Urothelium cell line (cell line): Measurements from ENCODE around the gene OPHN1.
"Not testable (repeated sequence)": the region's sequence is repeated elsewhere in the genome, so short reads cannot be mapped to it uniquely, and the experiment has no call there.

Source experiments
- DNase-seq: peaks from one replicate; pipeline ENCODE4 v3.0.0; 2011; ENCODE audit warnings: low spot score, mixed read lengths
- FAIRE-seq: peaks from 2 replicates; lab custom pipeline; 2011; peaks lifted over from hg19 to GRCh38; lab: Jason Lieb, UNC

Gene OPHN1

GRCh38 chrX:68422478-68422877 is 10.8 kb downstream of the OPHN1 start:
- FAIRE-seq (no peak), DNase-seq (no peak)

GRCh38 chrX:68421636-68422035 is 11.7 kb downstream of the OPHN1 start:
- no peak for FAIRE-seq
- DNase-seq, result no peak

GRCh38 chrX:68420559-68420958 is 12.7 kb downstream of the OPHN1 start:
- FAIRE-seq, result no peak

GRCh38 chrX:68419975-68420374 is 13.3 kb downstream of the OPHN1 start:
- DNase-seq (no peak), FAIRE-seq (no peak)

More at GRCh38 chrX:68420559-68420958, 12.7 kb downstream of the OPHN1 start:
- no peak for DNase-seq

- no peak for FAIRE-seq
- no peak for DNase-seq
Measured at GRCh38 chrX:68417651-68418050, 15.6 kb downstream of the OPHN1 start.

GRCh38 chrX:68416592-68416991 is 16.7 kb downstream of the OPHN1 start:
- no peak for FAIRE-seq
- no peak for DNase-seq

- no peak for DNase-seq
- no peak for FAIRE-seq
Measured at GRCh38 chrX:68415316-68415715, 18.0 kb downstream of the OPHN1 start.

- FAIRE-seq (no peak), DNase-seq (no peak)
Measured at GRCh38 chrX:68413254-68413653, 20.0 kb downstream of the OPHN1 start.

- FAIRE-seq (no peak), DNase-seq (no peak)
Measured at GRCh38 chrX:68411729-68412128, 21.6 kb downstream of the OPHN1 start.

- FAIRE-seq (no peak), DNase-seq (no peak)
Measured at GRCh38 chrX:68409194-68409593, 24.1 kb downstream of the OPHN1 start.

- DNase-seq, result no peak
- no peak for FAIRE-seq
Measured at GRCh38 chrX:68403522-68403921, 29.8 kb downstream of the OPHN1 start.

- FAIRE-seq (no peak), DNase-seq (no peak)
Measured at GRCh38 chrX:68403038-68403437, 30.3 kb downstream of the OPHN1 start.

- no peak for FAIRE-seq
- no peak for DNase-seq
Measured at GRCh38 chrX:68402094-68402493, 31.2 kb downstream of the OPHN1 start.

- DNase-seq, result no peak
- no peak for FAIRE-seq
Measured at GRCh38 chrX:68398291-68398690, 35.0 kb downstream of the OPHN1 start.

GRCh38 chrX:68396953-68397352 is 36.3 kb downstream of the OPHN1 start:
- FAIRE-seq (no peak), DNase-seq (no peak)

GRCh38 chrX:68389419-68389960 is 43.8 kb downstream of the OPHN1 start:
- not testable (repeated sequence) for FAIRE-seq, DNase-seq

- DNase-seq (no peak), FAIRE-seq (no peak)
Measured at GRCh38 chrX:68387776-68388175, 45.5 kb downstream of the OPHN1 start.

GRCh38 chrX:68383540-68383939 is 49.8 kb downstream of the OPHN1 start:
- FAIRE-seq, result no peak
- no peak for DNase-seq

GRCh38 chrX:68377579-68377978 is 55.7 kb downstream of the OPHN1 start:
- not testable (repeated sequence) for FAIRE-seq, DNase-seq

- FAIRE-seq (no peak), DNase-seq (no peak)
Measured at GRCh38 chrX:68376373-68376772, 56.9 kb downstream of the OPHN1 start.

- FAIRE-seq (no peak), DNase-seq (no peak)
Measured at GRCh38 chrX:68375803-68376202, 57.5 kb downstream of the OPHN1 start.

GRCh38 chrX:68372665-68373064 is 60.6 kb downstream of the OPHN1 start:
- FAIRE-seq (no peak), DNase-seq (no peak)

GRCh38 chrX:68369559-68369958 is 63.7 kb downstream of the OPHN1 start:
- FAIRE-seq (no peak), DNase-seq (no peak)
